Activated B cell treated with CpG ODN at 0.5 μM for 24 hours (primary cell): ENCODE data around the gene NUBP2. TPM values are rescaled to one million over a fixed set of nuclear protein-coding genes. Genes with fewer than 3 reads are reported as not detected.

Source experiments
- ATAC-seq: fragments of 200-7000 bp; cut with Tn5 transposase; one replicate; pipeline ENCODE4 v1.10.0; 2021; ENCODE audit warnings: low read depth, mild to moderate bottlenecking, moderate library complexity
- CTCF ChIA-PET: fragments of 350-600 bp; sonication (Branson Sonifier 250); formaldehyde crosslinking; loops from one replicate; lab custom pipeline; 2021; ENCODE audit warnings: antibody characterized with exemption; lab: Charles Lee
- POLR2A ChIA-PET: fragments of 350-600 bp; sonication (Branson Sonifier 250); formaldehyde crosslinking; loops from one replicate; lab custom pipeline; 2021; ENCODE audit warnings: antibody characterized with exemption; lab: Charles Lee
- DNase-seq: peaks from one replicate; pipeline ENCODE4 v3.0.0; 2022
- H3K27ac Mint-ChIP-seq: one replicate; pipeline ENCODE4 v1.8.0; 2020; ENCODE audit warnings: mixed read lengths
- H3K27me3 Mint-ChIP-seq: one replicate; pipeline ENCODE4 v1.8.0; 2021; ENCODE audit warnings: mixed read lengths
- H3K36me3 Mint-ChIP-seq: one replicate; pipeline ENCODE4 v1.8.0; 2021; ENCODE audit warnings: low read depth, mixed read lengths
- H3K4me1 Mint-ChIP-seq: one replicate; pipeline ENCODE4 v1.8.0; 2021; ENCODE audit warnings: mixed read lengths
- H3K4me3 Mint-ChIP-seq: one replicate; pipeline ENCODE4 v1.8.0; 2020; ENCODE audit warnings: mild to moderate bottlenecking, mixed read lengths
- H3K9me3 Mint-ChIP-seq: one replicate; pipeline ENCODE4 v1.8.0; 2020; ENCODE audit warnings: mixed read lengths
- intact Hi-C: fragments of 100-400 bp; cut with micrococcal nuclease; formaldehyde crosslinking; loops from one replicate; pipeline ENCODE4 v1.15.1; 2024
- total RNA-seq: library from RNA; stranded (reverse); gene quantifications from 2 replicates; pipeline ENCODE4 v1.2.3, GENCODE V29; 2022
- TF ChIP-seq, protein P1 (sequence below): fragments of 200-600 bp; IDR thresholded peaks from one replicate; pipeline ENCODE4 v1.8.0; 2022; ENCODE audit warnings: antibody characterized with exemption, mild to moderate bottlenecking

NUBP2 gene
- total RNA-seq, 1 donor from 2014 or later = 54.2 TPM

DNA sequence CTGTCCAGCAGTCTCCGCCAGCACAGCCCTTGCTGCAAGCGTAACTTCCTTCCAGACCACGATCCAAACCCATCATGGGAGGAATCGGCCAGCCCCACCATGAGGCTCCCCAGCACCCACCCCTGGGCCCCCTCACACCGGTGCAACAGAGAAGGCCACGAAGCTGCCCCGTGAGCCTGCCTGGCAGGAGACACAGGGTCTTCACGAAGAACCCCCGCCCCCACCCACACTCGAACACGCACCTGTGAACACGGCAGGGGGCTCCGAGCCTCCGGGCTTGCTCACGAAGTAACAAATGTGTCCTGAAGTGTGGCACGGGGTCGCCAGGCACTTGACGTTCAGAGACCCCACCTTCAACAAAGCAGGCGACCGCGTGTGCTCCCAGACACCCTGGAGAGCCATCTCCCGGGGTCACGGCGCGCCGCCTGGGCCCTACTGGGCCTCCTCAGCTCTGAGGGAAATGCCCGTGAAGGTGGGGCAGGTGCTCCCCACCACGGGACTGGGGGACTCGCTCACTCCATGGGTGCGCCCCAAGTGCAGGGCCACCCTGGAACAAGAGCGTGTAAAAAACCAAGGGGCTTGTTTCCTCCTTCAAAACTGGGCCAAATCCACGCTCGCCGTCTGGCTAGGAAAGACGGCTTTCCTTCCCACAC, 36.2 kb downstream of the NUBP2 start:
- TF ChIP-seq, protein P1, sequence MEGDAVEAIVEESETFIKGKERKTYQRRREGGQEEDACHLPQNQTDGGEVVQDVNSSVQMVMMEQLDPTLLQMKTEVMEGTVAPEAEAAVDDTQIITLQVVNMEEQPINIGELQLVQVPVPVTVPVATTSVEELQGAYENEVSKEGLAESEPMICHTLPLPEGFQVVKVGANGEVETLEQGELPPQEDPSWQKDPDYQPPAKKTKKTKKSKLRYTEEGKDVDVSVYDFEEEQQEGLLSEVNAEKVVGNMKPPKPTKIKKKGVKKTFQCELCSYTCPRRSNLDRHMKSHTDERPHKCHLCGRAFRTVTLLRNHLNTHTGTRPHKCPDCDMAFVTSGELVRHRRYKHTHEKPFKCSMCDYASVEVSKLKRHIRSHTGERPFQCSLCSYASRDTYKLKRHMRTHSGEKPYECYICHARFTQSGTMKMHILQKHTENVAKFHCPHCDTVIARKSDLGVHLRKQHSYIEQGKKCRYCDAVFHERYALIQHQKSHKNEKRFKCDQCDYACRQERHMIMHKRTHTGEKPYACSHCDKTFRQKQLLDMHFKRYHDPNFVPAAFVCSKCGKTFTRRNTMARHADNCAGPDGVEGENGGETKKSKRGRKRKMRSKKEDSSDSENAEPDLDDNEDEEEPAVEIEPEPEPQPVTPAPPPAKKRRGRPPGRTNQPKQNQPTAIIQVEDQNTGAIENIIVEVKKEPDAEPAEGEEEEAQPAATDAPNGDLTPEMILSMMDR = no peak
- H3K4me1 Mint-ChIP-seq = peaks cover 3% of the 10 kb centered on the region
- peaks cover 37% of the 10 kb centered on the region for H3K36me3 Mint-ChIP-seq
- peak overlapping the region; percentile 7 for H3K27ac Mint-ChIP-seq
- intact Hi-C loops = no loop called here
- no peaks in the 10 kb centered on the region for H3K27me3 Mint-ChIP-seq
- DNase-seq (no peak), ATAC-seq (no peak)
- no peak overlapping the region for H3K4me3 Mint-ChIP-seq
- no peaks in the 10 kb centered on the region for H3K9me3 Mint-ChIP-seq
- POLR2A ChIA-PET = no interaction called here
- CTCF ChIA-PET = no interaction called here

DNA sequence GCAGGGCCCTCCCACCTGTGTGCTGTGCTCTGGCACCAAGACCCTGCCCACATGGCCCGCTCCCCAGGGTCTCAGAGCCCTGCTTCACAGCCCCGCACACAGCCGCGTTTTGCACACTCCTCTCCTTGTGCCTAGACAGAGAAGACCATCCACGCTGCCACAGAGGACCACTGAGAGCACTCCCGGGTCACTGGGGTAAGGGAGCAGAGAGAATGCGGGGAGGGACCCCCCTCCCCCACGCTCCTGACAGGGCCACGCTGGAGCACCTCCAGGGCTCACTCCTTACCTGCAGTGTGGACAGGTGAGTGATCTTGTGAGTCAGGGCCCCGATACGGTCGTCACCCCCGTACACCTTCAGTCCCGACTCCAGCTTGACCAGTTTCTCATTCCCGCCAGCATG, 36.9 kb downstream of the NUBP2 start:
- H3K4me1 Mint-ChIP-seq = peaks cover 7% of the 10 kb centered on the region
- ATAC-seq = no peak
- ChIA-PET CTCF (no interaction called here), POLR2A (no interaction called here)
- no peak overlapping the region for H3K4me3 Mint-ChIP-seq
- H3K27ac Mint-ChIP-seq = peak overlapping the region; percentile 7
- DNase-seq = no peak
- intact Hi-C loops = no loop called here
- TF ChIP-seq, protein P1 = no peak
- no peaks in the 10 kb centered on the region for H3K9me3 Mint-ChIP-seq
- H3K36me3 Mint-ChIP-seq = peaks cover 36% of the 10 kb centered on the region
- no peaks in the 10 kb centered on the region for H3K27me3 Mint-ChIP-seq

DNA sequence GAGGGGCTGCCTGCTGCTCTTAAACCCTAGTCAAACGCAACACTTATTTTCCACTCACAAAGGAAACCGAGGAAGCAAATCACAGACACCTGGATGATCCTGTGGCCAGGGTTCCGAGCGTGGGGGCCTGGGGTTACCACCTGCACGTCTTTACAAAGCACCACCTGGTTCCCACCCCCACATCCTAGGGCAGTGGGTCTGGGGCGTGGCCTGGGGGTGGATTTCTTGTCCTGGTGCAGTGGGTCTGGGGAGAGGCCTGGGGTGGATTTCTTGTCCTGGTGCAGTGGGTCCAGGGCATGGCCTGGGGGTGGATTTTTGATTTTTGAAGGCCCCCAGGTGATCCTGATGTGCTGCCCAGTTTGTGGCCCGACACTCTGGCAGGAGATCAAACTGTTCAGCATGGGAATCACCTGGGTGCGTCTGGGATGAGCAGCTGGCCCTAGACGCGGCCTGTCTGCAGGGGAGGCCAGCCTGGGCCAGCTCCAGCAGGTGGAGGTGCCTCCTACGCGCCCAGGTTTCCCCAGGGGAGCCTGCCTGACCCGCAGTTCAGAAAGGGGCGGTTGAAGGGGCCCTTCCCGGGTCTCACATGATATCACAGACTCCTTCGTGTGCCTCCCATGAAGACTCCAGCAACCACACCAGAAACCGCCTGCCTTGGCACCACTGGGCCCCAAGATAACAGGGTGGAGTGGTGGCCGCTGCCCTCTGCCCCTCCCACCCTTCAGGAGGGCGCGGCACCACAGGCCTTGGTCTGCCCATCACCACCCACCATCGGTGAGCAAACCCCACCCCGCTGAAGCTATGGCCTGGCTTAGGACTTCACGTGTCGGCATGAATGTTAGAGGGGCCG, 37.6 kb downstream of the NUBP2 start:
- H3K36me3 Mint-ChIP-seq = peaks cover 31% of the 10 kb centered on the region
- peaks cover 10% of the 10 kb centered on the region for H3K4me1 Mint-ChIP-seq
- H3K27me3 Mint-ChIP-seq = no peaks in the 10 kb centered on the region
- CTCF ChIA-PET = no interaction called here
- no peak for ATAC-seq
- TF ChIP-seq, protein P1 = no peak
- intact Hi-C loops = no loop called here
- H3K9me3 Mint-ChIP-seq = no peaks in the 10 kb centered on the region
- POLR2A ChIA-PET = no interaction called here
- no peak for DNase-seq
- H3K27ac Mint-ChIP-seq = no peak overlapping the region
- H3K4me3 Mint-ChIP-seq = no peak overlapping the region

DNA sequence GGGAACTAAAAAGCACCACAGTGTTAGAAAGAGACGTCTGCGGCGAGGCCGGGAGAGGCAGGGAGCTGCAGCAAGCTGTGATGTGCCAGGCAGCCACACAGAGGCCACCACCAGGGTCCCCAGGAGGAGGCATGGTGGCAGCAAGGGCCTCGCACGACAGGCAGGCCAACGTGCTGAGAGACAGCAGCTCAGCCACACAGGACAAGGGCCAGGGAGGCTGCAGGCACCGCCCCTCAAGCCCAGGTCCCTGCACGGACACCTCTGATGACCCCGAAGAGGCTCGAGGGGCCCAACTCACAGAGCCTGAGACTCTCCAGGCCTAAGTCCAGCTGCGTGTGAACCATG, 38.2 kb downstream of the NUBP2 start:
- ATAC-seq (no peak), DNase-seq (no peak)
- Mint-ChIP-seq H3K9me3 (no peaks in the 10 kb centered on the region), H3K36me3 (peaks cover 26% of the 10 kb centered on the region), H3K4me1 (peaks cover 15% of the 10 kb centered on the region), H3K27ac (no peak overlapping the region), H3K4me3 (no peak overlapping the region), H3K27me3 (no peaks in the 10 kb centered on the region)
- intact Hi-C loops = no loop called here
- POLR2A ChIA-PET = interaction anchor here (0.6 kb wide), 1 partner anchor 90 kb away, joined by 12 read pairs; no protein-coding TSS in a partner anchor
- CTCF ChIA-PET = no interaction called here
- TF ChIP-seq, protein P1 = no peak

DNA sequence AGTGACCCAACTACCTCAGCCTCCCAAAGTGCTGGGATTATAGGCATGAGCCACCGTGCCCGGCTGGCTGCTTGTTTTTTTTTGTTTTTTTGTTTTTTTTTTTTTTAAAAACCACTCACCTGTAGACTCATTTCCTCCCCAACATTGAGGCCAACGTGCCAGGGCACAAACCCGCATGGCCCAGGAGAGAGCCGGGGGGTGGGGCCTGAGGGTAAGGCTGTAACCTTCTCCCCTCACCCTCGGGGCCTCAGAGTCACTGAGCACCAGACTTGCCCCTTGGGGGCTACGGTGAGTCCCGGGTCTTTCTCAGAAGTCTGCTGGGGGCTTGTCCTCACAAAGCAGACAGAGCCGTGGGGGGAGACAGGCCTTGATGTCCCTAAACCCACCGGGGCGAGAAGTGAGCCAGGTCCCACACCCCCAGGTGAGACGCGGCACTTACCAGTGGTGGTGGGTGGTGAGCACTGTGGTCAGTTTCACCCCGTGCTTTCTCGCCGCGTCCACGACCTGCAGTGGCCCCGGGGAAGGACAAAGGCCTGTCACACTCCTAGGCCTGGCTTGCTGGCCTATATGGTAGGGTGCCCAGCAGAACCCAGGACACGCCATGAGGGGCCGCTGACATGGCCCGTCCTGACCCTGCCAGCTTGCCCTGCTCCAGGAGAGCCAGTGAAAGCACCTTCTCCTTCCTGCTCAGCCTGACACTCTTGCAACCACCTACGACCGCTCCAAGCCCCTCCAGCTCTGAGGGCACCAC, 39.3 kb downstream of the NUBP2 start:
- H3K4me1 Mint-ChIP-seq = peaks cover 16% of the 10 kb centered on the region
- no peak overlapping the region for H3K4me3 Mint-ChIP-seq
- intact Hi-C loops = no loop called here
- TF ChIP-seq, protein P1 = no peak
- H3K27me3 Mint-ChIP-seq = no peaks in the 10 kb centered on the region
- no peak for ATAC-seq
- DNase-seq = no peak
- H3K9me3 Mint-ChIP-seq = no peaks in the 10 kb centered on the region
- POLR2A ChIA-PET = no interaction called here
- peaks cover 20% of the 10 kb centered on the region for H3K36me3 Mint-ChIP-seq
- CTCF ChIA-PET = no interaction called here
- H3K27ac Mint-ChIP-seq = no peak overlapping the region
